SK-N-MC (cell line): ENCODE data around the gene PCDHGA11.
"Not testable (repeated sequence)": the region's sequence is repeated elsewhere in the genome, so short reads cannot be mapped to it uniquely, and the experiment has no call there.

Source experiments
- DNase-seq: peaks from one replicate; pipeline ENCODE4 v3.0.0-alpha.2; 2011; ENCODE audit warnings: low read depth, low spot score
- H3K27ac ChIP-seq: fragments of 200-600 bp; sonication (generic); 2 replicates; pipeline ENCODE4 v1.5.1; 2016; ENCODE audit warnings: mixed run types
- H3K36me3 ChIP-seq: fragments of 200-600 bp; sonication (generic); 2 replicates; pipeline ENCODE4 v1.6.1; 2017; ENCODE audit warnings: antibody characterized with exemption, low read length, mixed read lengths; ENCODE audit not compliant: insufficient read depth
- H3K4me3 ChIP-seq: fragments of 200-600 bp; sonication (generic); 2 replicates; pipeline ENCODE4 v1.5.1; 2016
- H3K9ac ChIP-seq: fragments of 200-600 bp; sonication (generic); 2 replicates; pipeline ENCODE4 v1.8.0; 2017; ENCODE audit warnings: mixed run types, mixed read lengths; ENCODE audit not compliant: insufficient read length
- H3K9me3 ChIP-seq: fragments of 200-600 bp; sonication (generic); 2 replicates; pipeline ENCODE4 v1.6.1; 2017; ENCODE audit warnings: low read depth, mild to moderate bottlenecking, antibody characterized with exemption, low read length, moderate library complexity, mixed read lengths
- EZH2 ChIP-seq: fragments of 200-600 bp; sonication (generic); IDR thresholded peaks from one replicate; pipeline ENCODE4 v1.6.1; 2017; ENCODE audit warnings: antibody characterized with exemption
- FOXP2 ChIP-seq: optimal IDR thresholded peaks from 2 replicates; pipeline ENCODE3; 2011; ENCODE audit warnings: mild to moderate bottlenecking, moderate library complexity; ENCODE audit not compliant: insufficient read depth; ENCODE audit errors: extremely low read length, control extremely low read depth
- POLR2AphosphoS5 ChIP-seq: IDR thresholded peaks from 2 replicates; pipeline ENCODE4 v1.6.1; 2012; ENCODE audit warnings: mild to moderate bottlenecking, low read depth, low read length, borderline replicate concordance

PCDHGA11 gene

GRCh38 chr5:141427783-141428426 is 7.1 kb downstream of the PCDHGA11 start:
- no peak for DNase-seq
- Histone ChIP-seq H3K9ac (no peak overlapping the region), H3K4me3 (no peak overlapping the region), H3K9me3 (no peaks in the 10 kb centered on the region), H3K36me3 (peaks cover 25% of the 10 kb centered on the region), H3K27ac (no peak overlapping the region)
- no peak for TF ChIP-seq POLR2AphosphoS5
- TF ChIP-seq FOXP2, result no peak
- no peak for TF ChIP-seq EZH2

GRCh38 chr5:141430332-141431113 is 9.7 kb downstream of the PCDHGA11 start, which contains the start of gene PCDHGA12:
TSS of gene PCDHGA12 (plus strand) at chr5:141430507. CDS start at chr5:141430760, 253 bp downstream.
- no peak for DNase-seq
- no peak within 1 kb of the TSS for H3K4me3 ChIP-seq
- TF ChIP-seq POLR2AphosphoS5, result no peak
- no peak for TF ChIP-seq EZH2
- no peak for TF ChIP-seq FOXP2
- H3K36me3 ChIP-seq, result peaks cover 19% of the 10 kb centered on the region; the same call in 1 of the 2 replicates
- no peaks in the 10 kb centered on the region for H3K9me3 ChIP-seq
- no peak within 1 kb of the TSS for H3K27ac ChIP-seq
- H3K9ac ChIP-seq, result no peak within 1 kb of the TSS

- Histone ChIP-seq H3K9me3 (no peaks in the 10 kb centered on the region), H3K36me3 (peaks cover 19% of the 10 kb centered on the region; the same call in 1 of the 2 replicates), H3K27ac (no peak overlapping the region), H3K4me3 (no peak overlapping the region), H3K9ac (no peak overlapping the region)
- DNase-seq, result no peak
- no peak for TF ChIP-seq FOXP2
- no peak for TF ChIP-seq POLR2AphosphoS5
- TF ChIP-seq EZH2, result no peak
Observed at GRCh38 chr5:141431286-141431685, 10.4 kb downstream of the PCDHGA11 start.

GRCh38 chr5:141432308-141432707 is 11.5 kb downstream of the PCDHGA11 start:
- peaks cover 14% of the 10 kb centered on the region; the same call in 1 of the 2 replicates for H3K36me3 ChIP-seq
- H3K4me3 ChIP-seq, DNase-seq, H3K27ac ChIP-seq, H3K9me3 ChIP-seq, H3K9ac ChIP-seq: not testable (repeated sequence)

DNA sequence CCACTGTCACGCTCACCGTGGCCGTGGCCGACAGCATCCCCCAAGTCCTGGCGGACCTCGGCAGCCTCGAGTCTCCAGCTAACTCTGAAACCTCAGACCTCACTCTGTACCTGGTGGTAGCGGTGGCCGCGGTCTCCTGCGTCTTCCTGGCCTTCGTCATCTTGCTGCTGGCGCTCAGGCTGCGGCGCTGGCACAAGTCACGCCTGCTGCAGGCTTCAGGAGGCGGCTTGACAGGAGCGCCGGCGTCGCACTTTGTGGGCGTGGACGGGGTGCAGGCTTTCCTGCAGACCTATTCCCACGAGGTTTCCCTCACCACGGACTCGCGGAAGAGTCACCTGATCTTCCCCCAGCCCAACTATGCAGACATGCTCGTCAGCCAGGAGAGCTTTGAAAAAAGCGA is 11.9 kb downstream of the PCDHGA11 start:
- H3K9ac ChIP-seq, H3K27ac ChIP-seq, DNase-seq, H3K4me3 ChIP-seq, H3K9me3 ChIP-seq: not testable (repeated sequence)
- H3K36me3 ChIP-seq, result peaks cover 14% of the 10 kb centered on the region; the same call in 1 of the 2 replicates

GRCh38 chr5:141434006-141434405 is 13.2 kb downstream of the PCDHGA11 start:
- no peak for DNase-seq
- no peak overlapping the region for H3K9ac ChIP-seq

GRCh38 chr5:141437221-141437620 is 16.4 kb downstream of the PCDHGA11 start:
- Histone ChIP-seq H3K27ac (no peak overlapping the region), H3K9me3 (no peaks in the 10 kb centered on the region), H3K9ac (no peak overlapping the region), H3K4me3 (no peak overlapping the region), H3K36me3 (no peaks in the 10 kb centered on the region)
- no peak for DNase-seq
- TF ChIP-seq POLR2AphosphoS5 (no peak), FOXP2 (no peak), EZH2 (no peak)

More at GRCh38 chr5:141434006-141434405, 13.2 kb downstream of the PCDHGA11 start:
- H3K36me3 ChIP-seq, result peaks cover 7% of the 10 kb centered on the region; the same call in 1 of the 2 replicates
- H3K4me3 ChIP-seq, result no peak overlapping the region
- H3K9me3 ChIP-seq, result no peaks in the 10 kb centered on the region
- no peak overlapping the region for H3K27ac ChIP-seq
- TF ChIP-seq FOXP2, result no peak
- TF ChIP-seq EZH2, result no peak
- no peak for TF ChIP-seq POLR2AphosphoS5

DNA sequence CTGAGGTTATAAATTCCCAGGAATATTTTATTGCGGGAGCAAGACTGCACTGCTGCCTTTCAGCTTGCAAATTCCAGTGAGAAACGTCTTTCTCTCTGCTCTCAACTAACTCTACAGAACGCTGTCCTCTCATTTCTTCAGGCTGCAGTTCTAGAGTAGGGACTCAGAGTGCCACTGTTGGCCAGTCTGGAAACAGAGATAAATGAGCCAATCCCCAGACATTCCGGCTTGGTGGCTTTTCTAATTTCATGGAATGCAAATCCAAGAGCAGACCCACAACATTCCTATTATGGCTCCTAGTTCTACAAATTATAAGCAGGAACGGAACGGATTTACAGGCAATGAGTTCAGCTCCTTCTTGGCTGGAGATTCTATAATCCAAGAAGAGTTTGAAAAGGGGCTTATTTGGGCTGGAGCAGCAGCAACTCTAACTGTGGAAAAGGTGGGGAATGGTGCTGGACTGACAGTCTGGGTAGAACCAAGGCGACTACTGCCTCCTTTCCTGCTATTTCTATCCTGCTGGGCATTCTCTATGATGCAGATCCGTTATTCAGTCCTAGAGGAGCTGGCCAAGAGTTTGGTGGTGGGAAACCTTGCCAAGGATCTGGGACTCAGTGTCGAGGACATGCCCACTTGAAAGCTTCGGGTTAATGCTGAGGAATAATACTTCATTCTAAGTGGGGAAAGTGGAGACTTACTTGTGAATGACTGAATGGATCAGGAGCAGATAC is 18.7 kb downstream of the PCDHGA11 start:
- H3K9me3 ChIP-seq, result no peaks in the 10 kb centered on the region
- H3K36me3 ChIP-seq, result no peaks in the 10 kb centered on the region
- TF ChIP-seq POLR2AphosphoS5 (no peak), EZH2 (no peak), FOXP2 (no peak)
- DNase-seq, result no peak
- no peak overlapping the region for H3K27ac ChIP-seq
- H3K4me3 ChIP-seq, result no peak overlapping the region
- no peak overlapping the region for H3K9ac ChIP-seq
